Activated B cell treated with CpG ODN at 0.5 μM for 24 hours (primary cell): ENCODE measurements around the gene EYS. TPM values are rescaled to one million over a fixed set of nuclear protein-coding genes. Genes with fewer than 3 reads are reported as not detected.

Experiments used
- ATAC-seq: fragments of 200-7000 bp; cut with Tn5 transposase; one replicate; pipeline ENCODE4 v1.10.0; 2021; ENCODE audit warnings: low read depth, mild to moderate bottlenecking, moderate library complexity
- CTCF ChIA-PET: fragments of 350-600 bp; sonication (Branson Sonifier 250); formaldehyde crosslinking; loops from one replicate; lab custom pipeline; 2021; ENCODE audit warnings: antibody characterized with exemption; lab: Charles Lee
- POLR2A ChIA-PET: fragments of 350-600 bp; sonication (Branson Sonifier 250); formaldehyde crosslinking; loops from one replicate; lab custom pipeline; 2021; ENCODE audit warnings: antibody characterized with exemption; lab: Charles Lee
- DNase-seq: peaks from one replicate; pipeline ENCODE4 v3.0.0; 2022
- H3K27ac Mint-ChIP-seq: one replicate; pipeline ENCODE4 v1.8.0; 2020; ENCODE audit warnings: mixed read lengths
- H3K27me3 Mint-ChIP-seq: one replicate; pipeline ENCODE4 v1.8.0; 2021; ENCODE audit warnings: mixed read lengths
- H3K36me3 Mint-ChIP-seq: one replicate; pipeline ENCODE4 v1.8.0; 2021; ENCODE audit warnings: low read depth, mixed read lengths
- H3K4me1 Mint-ChIP-seq: one replicate; pipeline ENCODE4 v1.8.0; 2021; ENCODE audit warnings: mixed read lengths
- H3K4me3 Mint-ChIP-seq: one replicate; pipeline ENCODE4 v1.8.0; 2020; ENCODE audit warnings: mild to moderate bottlenecking, mixed read lengths
- H3K9me3 Mint-ChIP-seq: one replicate; pipeline ENCODE4 v1.8.0; 2020; ENCODE audit warnings: mixed read lengths
- CTCF ChIP-seq: fragments of 200-600 bp; IDR thresholded peaks from one replicate; pipeline ENCODE4 v1.8.0; 2022; ENCODE audit warnings: antibody characterized with exemption, mild to moderate bottlenecking
- intact Hi-C: fragments of 100-400 bp; cut with micrococcal nuclease; formaldehyde crosslinking; loops from one replicate; pipeline ENCODE4 v1.15.1; 2024
- total RNA-seq: library from RNA; stranded (reverse); gene quantifications from 2 replicates; pipeline ENCODE4 v1.2.3, GENCODE V29; 2022

The EYS gene
- total RNA-seq, 1 donor from 2014 or later, result not detected

DNA sequence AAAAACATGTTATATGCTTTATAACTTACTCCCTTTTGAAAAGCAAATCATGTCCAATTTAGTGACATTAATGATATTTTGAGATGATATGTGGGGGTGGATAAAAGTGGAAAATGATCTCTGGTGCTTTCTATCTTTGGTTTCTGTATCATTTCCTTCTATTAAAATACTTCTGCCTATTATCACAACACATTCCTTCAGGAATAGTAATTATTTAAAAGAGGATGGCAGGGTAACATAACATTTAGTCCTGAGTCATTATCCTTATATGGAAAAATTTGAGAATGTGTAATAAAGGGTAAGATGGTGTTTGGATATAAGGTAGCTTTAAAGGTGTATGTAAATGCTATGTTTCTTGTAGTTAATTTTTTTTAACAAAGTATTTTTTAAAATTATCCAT is 1413.7 kb downstream of the EYS start:
- DNase-seq (no peak), ATAC-seq (no peak)
- Mint-ChIP-seq H3K4me1 (no peaks in the 10 kb centered on the region), H3K4me3 (no peak overlapping the region), H3K27ac (no peak overlapping the region), H3K27me3 (no peaks in the 10 kb centered on the region), H3K36me3 (no peaks in the 10 kb centered on the region), H3K9me3 (no peaks in the 10 kb centered on the region)
- no peak for TF ChIP-seq CTCF
- ChIA-PET POLR2A (no interaction called here), CTCF (no interaction called here)
- intact Hi-C loops, result no loop called here

- TF ChIP-seq CTCF, result no peak
- Mint-ChIP-seq H3K36me3 (no peaks in the 10 kb centered on the region), H3K27me3 (no peaks in the 10 kb centered on the region), H3K9me3 (no peaks in the 10 kb centered on the region), H3K4me3 (no peak overlapping the region), H3K4me1 (no peaks in the 10 kb centered on the region), H3K27ac (no peak overlapping the region)
- POLR2A ChIA-PET, result no interaction called here
- no peak for ATAC-seq
- intact Hi-C loops, result no loop called here
- CTCF ChIA-PET, result no interaction called here
- no peak for DNase-seq
Measured at GRCh38 chr6:64290867-64291266, 1416.2 kb downstream of the EYS start.

DNA sequence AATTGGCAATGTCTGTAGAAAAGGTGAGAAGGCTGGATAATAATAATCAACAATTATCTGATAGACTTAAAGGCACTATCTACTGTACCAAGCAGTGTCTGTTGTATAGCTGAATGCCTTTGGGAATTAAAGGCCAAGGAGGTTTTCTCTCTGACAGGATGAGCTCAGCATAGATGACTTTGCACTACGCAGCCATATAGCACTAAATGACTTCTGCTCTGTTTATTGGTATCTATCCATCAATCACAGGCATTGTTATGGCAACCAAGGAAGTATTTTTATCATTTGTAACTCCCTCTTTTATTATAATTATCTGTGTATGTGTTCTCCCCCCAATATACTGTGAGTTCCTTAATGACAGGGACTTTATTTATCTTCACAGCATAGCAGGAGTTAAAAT is 1417.1 kb downstream of the EYS start:
- Mint-ChIP-seq H3K27ac (no peak overlapping the region), H3K4me1 (no peaks in the 10 kb centered on the region), H3K36me3 (no peaks in the 10 kb centered on the region), H3K9me3 (no peaks in the 10 kb centered on the region), H3K4me3 (no peak overlapping the region), H3K27me3 (no peaks in the 10 kb centered on the region)
- POLR2A ChIA-PET, result no interaction called here
- intact Hi-C loops, result no loop called here
- no peak for ATAC-seq
- CTCF ChIA-PET, result no interaction called here
- DNase-seq, result no peak
- TF ChIP-seq CTCF, result no peak

DNA sequence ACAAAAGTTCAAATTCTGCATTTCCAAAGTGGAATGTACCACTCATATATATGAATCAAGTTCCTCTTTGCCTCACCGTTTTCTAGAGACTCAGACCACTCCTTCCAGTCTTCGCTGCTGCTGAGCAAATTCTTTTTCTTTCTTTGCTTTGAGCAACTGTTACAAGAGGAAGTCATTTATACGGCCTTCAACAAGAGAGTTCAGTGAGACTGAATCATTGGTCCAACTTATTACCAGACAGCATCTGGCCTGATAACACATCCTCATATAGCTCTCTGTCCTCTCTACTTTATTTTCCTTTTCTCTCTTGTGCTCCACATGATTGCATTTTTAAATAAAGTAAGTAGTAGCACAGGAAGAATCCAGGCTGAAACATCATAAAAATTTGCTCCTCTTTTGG is 1418.7 kb downstream of the EYS start:
- ATAC-seq, result no peak
- POLR2A ChIA-PET, result no interaction called here
- intact Hi-C loops, result no loop called here

DNA sequence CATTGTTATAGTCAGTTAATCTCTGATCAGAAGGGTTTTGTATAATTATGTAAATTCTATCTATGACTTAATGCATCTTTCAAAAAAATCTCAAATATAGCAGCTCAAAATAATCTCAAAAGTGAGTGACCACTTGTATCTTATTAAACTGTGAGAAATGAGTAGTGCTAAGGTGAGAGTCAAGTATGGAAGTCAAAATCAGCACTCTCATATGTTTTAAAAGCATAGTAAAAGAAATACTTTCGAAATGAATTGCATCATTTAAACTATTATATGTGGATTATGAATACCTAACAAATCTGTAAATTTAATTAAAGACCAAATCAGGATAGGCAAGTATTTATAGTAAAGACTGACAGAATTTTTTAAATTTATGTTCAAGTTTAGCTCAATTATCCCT is 1425.9 kb downstream of the EYS start:
- no peaks in the 10 kb centered on the region for H3K27me3 Mint-ChIP-seq
- TF ChIP-seq CTCF, result no peak
- intact Hi-C loops, result no loop called here
- DNase-seq, result no peak
- peaks cover 4% of the 10 kb centered on the region for H3K9me3 Mint-ChIP-seq
- no peak for ATAC-seq
- ChIA-PET POLR2A (no interaction called here), CTCF (no interaction called here)
- no peak overlapping the region for H3K4me3 Mint-ChIP-seq
- H3K4me1 Mint-ChIP-seq, result no peaks in the 10 kb centered on the region
- no peaks in the 10 kb centered on the region for H3K36me3 Mint-ChIP-seq
- H3K27ac Mint-ChIP-seq, result no peak overlapping the region

More for the DNA sequence above, 1418.7 kb downstream of the EYS start:
- no peak for TF ChIP-seq CTCF
- Mint-ChIP-seq H3K36me3 (no peaks in the 10 kb centered on the region), H3K4me1 (no peaks in the 10 kb centered on the region), H3K4me3 (no peak overlapping the region), H3K9me3 (peaks cover 2% of the 10 kb centered on the region), H3K27ac (no peak overlapping the region), H3K27me3 (no peaks in the 10 kb centered on the region)
- no peak for DNase-seq
- CTCF ChIA-PET, result no interaction called here
